Measurements from ENCODE around the gene PPBP. TPM values are rescaled to one million over a fixed set of nuclear protein-coding genes. Genes with fewer than 3 reads are reported as not detected.

Gene PPBP
- total and polyA plus RNA-seq, 9 of the 15 experiments (the other 6 are each of a cell fraction or from before 2014, with no cell fraction given), result 0.17 to 0.55 (median 0.29) TPM; not detected in 4

- FAIRE-seq (no peak), DNase-seq (ENCODE audit: extremely low read depth in 1 of 4, low spot score in 3 of 4) (no peak), ATAC-seq (no peak)
- CTCF ChIA-PET (ENCODE audit: low intra/inter-chr PET ratio), result no interaction called here
- no TSS peak for BruUV-seq (replicated peaks)
- no peak overlapping the region for H3K4me2 ChIP-seq (ENCODE audit: insufficient read depth, low read length)
- in situ Hi-C loops (cut with MboI), result no loop called here
- H2AFZ ChIP-seq (ENCODE audit: low read depth, low read length), result no peak overlapping the region
- TF ChIP-seq YBX1 (IDR thresholded peaks at IDR 0.05), result no peak
- TF ChIP-seq ZNF3 (CRISPR knock-in tag; IDR thresholded peaks at IDR 0.05), result no peak
- peak; percentile 99 for TF ChIP-seq ZNF431 (CRISPR knock-in tag; IDR thresholded peaks at IDR 0.05)
- TF ChIP-seq ZBTB12 (CRISPR knock-in tag; IDR thresholded peaks at IDR 0.05), result no peak
- TF ChIP-seq PHF8 (IDR thresholded peaks at IDR 0.05; ENCODE audit: borderline replicate concordance, low read length), result no peak
- TF ChIP-seq HMGN3 (IDR thresholded peaks at IDR 0.05; ENCODE audit: borderline replicate concordance, extremely low read depth, insufficient read length, low read depth, low read length), result no peak
- no peak for TF ChIP-seq ZNF184 (CRISPR knock-in tag; IDR thresholded peaks at IDR 0.05)
- TF ChIP-seq EGR1 (conservative IDR thresholded peaks at IDR 0.05), result no peak
- TF ChIP-seq ZNF318 (IDR thresholded peaks at IDR 0.05; ENCODE audit: borderline replicate concordance in 1 of 2, low read depth in 1 of 2), result no peak
- peak; percentile 34 for TF ChIP-seq ZFP36 (IDR thresholded peaks at IDR 0.05; ENCODE audit: low read depth, low read length, partially characterized antibody)
- no peak for TF ChIP-seq ZFP30 (CRISPR knock-in tag; IDR thresholded peaks at IDR 0.05; ENCODE audit: borderline replicate concordance)
- no peak for TF ChIP-seq MYBL2 (IDR thresholded peaks at IDR 0.05; ENCODE audit: low read depth)
- TF ChIP-seq MYBL2 (CRISPR knock-in tag; IDR thresholded peaks at IDR 0.05; ENCODE audit: borderline replicate concordance), result no peak
- no peak for TF ChIP-seq BRF1 (IDR thresholded peaks at IDR 0.05; ENCODE audit: borderline replicate concordance, extremely low read depth, insufficient read length)
- no peaks in the 10 kb centered on the region for H3K9me1 ChIP-seq (ENCODE audit: control insufficient read depth, insufficient read depth, low read length)
- H3K27me3 ChIP-seq (ENCODE audit: control insufficient read depth in 2 of 2, insufficient read depth in 2 of 2, low read length in 2 of 2), result no peaks in the 10 kb centered on the region
- intact Hi-C loops (cut with micrococcal nuclease), result no loop called here
- no peak overlapping the region for H3K4me3 ChIP-seq
- no peak overlapping the region for H3K9ac ChIP-seq (ENCODE audit: insufficient read depth in 1 of 2, low read depth in 2 of 2, low read length in 2 of 2)
- no peaks in the 10 kb centered on the region for H3K4me1 ChIP-seq (replicated peaks in 1 of 2; ENCODE audit: control insufficient read depth in 2 of 2, insufficient read depth in 2 of 2, low read length in 2 of 2)
- no peak overlapping the region for H3K27ac ChIP-seq (ENCODE audit: extremely low read depth, low read depth, low read length)
- H4K20me1 ChIP-seq (replicated peaks; ENCODE audit: control insufficient read depth, insufficient read depth, low read length), result no peaks in the 10 kb centered on the region
- WGBS (ENCODE audit: insufficient coverage, low coverage, missing lambda C conversion rate), result 23% methylated on average over 2 of the region's 2 CpGs
- peaks cover 7% of the 10 kb centered on the region for H3K9me3 ChIP-seq (replicated peaks; ENCODE audit: control insufficient read depth, insufficient read depth, low read depth, low read length)
- H3K36me3 ChIP-seq (ENCODE audit: control insufficient read depth, insufficient read depth, low read length), result no peaks in the 10 kb centered on the region
- no peaks in the 10 kb centered on the region for H3K79me2 ChIP-seq (ENCODE audit: control insufficient read depth, insufficient read depth, low read length)
- POLR2A ChIA-PET, result no interaction called here
Measured at GRCh38 chr4:73962724-73963123, 25.3 kb downstream of the PPBP start.

All from K562 (cell line).